Measurements from ENCODE around the gene LRRC8C. TPM values are rescaled to one million over a fixed set of nuclear protein-coding genes. Genes with fewer than 3 reads are reported as not detected.

The LRRC8C gene
- total and polyA plus RNA-seq, 2 of the 8 experiments (the other 6 are each of a cell fraction or from before 2014, with no cell fraction given) = 1.1 to 2.1 TPM

- TF ChIP-seq KDM4A (IDR thresholded peaks at IDR 0.05; ENCODE audit: low read depth, low read length, severe bottlenecking) = no peak
- TF ChIP-seq BACH1 (IDR thresholded peaks at IDR 0.05; ENCODE audit: low read length) = no peak
- TF ChIP-seq MAX (IDR thresholded peaks at IDR 0.05) = no peak
- TF ChIP-seq, protein P1, sequence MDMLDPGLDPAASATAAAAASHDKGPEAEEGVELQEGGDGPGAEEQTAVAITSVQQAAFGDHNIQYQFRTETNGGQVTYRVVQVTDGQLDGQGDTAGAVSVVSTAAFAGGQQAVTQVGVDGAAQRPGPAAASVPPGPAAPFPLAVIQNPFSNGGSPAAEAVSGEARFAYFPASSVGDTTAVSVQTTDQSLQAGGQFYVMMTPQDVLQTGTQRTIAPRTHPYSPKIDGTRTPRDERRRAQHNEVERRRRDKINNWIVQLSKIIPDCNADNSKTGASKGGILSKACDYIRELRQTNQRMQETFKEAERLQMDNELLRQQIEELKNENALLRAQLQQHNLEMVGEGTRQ (IDR thresholded peaks at IDR 0.05; ENCODE audit: low read length) = no peak
These were observed 134.7 kb downstream of the LRRC8C start (continued) for GRCh38 chr1:89767618-89768017.

Small RNA genes lying within 50 kb of the gene (small RNA-seq; reads per million reads assigned to genes)
- not detected for gene AC093423.1 (ENCODE audit: insufficient read depth)

Other genes starting within 250 kb of the LRRC8C start
- 26.2 and 29.2 TPM in 2 replicates for gene LRRC8B, start 108.3 kb upstream of the LRRC8C start, total RNA-seq (2021; fragmentation: NEBNext Ultra II Directional; extraction: Animal tissue kit (Norgen Biotek cat#: 25700))
- gene LRRC8B, start 108.3 kb upstream of the LRRC8C start, polyA plus RNA-seq (2011; rRNA removed) = 18.4 and 18.8 TPM in 2 replicates
- 58.5 and 58.9 TPM in 2 replicates for gene LRRC8D, start 187.9 kb downstream of the LRRC8C start, total RNA-seq (2021; fragmentation: NEBNext Ultra II Directional; extraction: Animal tissue kit (Norgen Biotek cat#: 25700))
- 42.0 and 49.1 TPM in 2 replicates for gene LRRC8D, start 187.9 kb downstream of the LRRC8C start, polyA plus RNA-seq (2011; rRNA removed)

Data from H1 (cell line).